HG03025 (cell line): ENCODE results near the gene RPTOR.

Experiments used
- ATAC-seq: cut with Tn5 transposase; IDR thresholded peaks from one replicate; pipeline ENCODE4 v1.9.1; 2021; ENCODE audit warnings: mild to moderate bottlenecking, moderate library complexity; ENCODE audit not compliant: unreplicated experiment, low FRiP score

The RPTOR gene

GRCh38 chr17:80878876-80879722 is 334.5 kb downstream of the RPTOR start:
- ATAC-seq = no peak

- ATAC-seq = no peak
Measured at GRCh38 chr17:80879723-80880647, 335.3 kb downstream of the RPTOR start.

GRCh38 chr17:80880648-80880985 is 336.0 kb downstream of the RPTOR start:
- no peak for ATAC-seq

GRCh38 chr17:80881306-80881705 is 336.7 kb downstream of the RPTOR start:
- ATAC-seq = no peak

- ATAC-seq = no peak
Measured at GRCh38 chr17:80882323-80882722, 337.7 kb downstream of the RPTOR start.

- ATAC-seq = no peak
Measured at GRCh38 chr17:80882926-80883685, 338.5 kb downstream of the RPTOR start.

GRCh38 chr17:80883831-80884735 is 339.4 kb downstream of the RPTOR start:
- no peak for ATAC-seq

GRCh38 chr17:80884811-80885210 is 340.2 kb downstream of the RPTOR start:
- no peak for ATAC-seq

- no peak for ATAC-seq
Measured at GRCh38 chr17:80885947-80886582, 341.4 kb downstream of the RPTOR start.

- ATAC-seq = no peak
Measured at GRCh38 chr17:80886641-80887573, 342.3 kb downstream of the RPTOR start.

- no peak for ATAC-seq
Measured at GRCh38 chr17:80887639-80888175, 343.1 kb downstream of the RPTOR start.

- no peak for ATAC-seq
Measured at GRCh38 chr17:80888276-80889160, 343.9 kb downstream of the RPTOR start.

- no peak for ATAC-seq
Measured at GRCh38 chr17:80889231-80890195, 344.9 kb downstream of the RPTOR start.

GRCh38 chr17:80890196-80890920 is 345.7 kb downstream of the RPTOR start:
- ATAC-seq = no peak

GRCh38 chr17:80890921-80891396 is 346.3 kb downstream of the RPTOR start:
- no peak for ATAC-seq
